M059J (cell line): ENCODE measurements around the gene DNAJC5. TPM values are rescaled to one million over a fixed set of nuclear protein-coding genes. Genes with fewer than 3 reads are reported as not detected.

ENCODE experiments used
- DNase-seq: peaks from one replicate; pipeline ENCODE4 v3.0.0-alpha.2; 2012; ENCODE audit warnings: low read depth
- total RNA-seq: library from RNA; depleted of rRNA; stranded (reverse); fragments of >200 nt; shearing (Covaris generic); gene quantifications from 2 replicates; pipeline ENCODE4 v1.2.3, GENCODE V29; 2014

DNAJC5 gene
- total RNA-seq, 1 experiment from 2014 or later, result 68.7 TPM

DNA sequence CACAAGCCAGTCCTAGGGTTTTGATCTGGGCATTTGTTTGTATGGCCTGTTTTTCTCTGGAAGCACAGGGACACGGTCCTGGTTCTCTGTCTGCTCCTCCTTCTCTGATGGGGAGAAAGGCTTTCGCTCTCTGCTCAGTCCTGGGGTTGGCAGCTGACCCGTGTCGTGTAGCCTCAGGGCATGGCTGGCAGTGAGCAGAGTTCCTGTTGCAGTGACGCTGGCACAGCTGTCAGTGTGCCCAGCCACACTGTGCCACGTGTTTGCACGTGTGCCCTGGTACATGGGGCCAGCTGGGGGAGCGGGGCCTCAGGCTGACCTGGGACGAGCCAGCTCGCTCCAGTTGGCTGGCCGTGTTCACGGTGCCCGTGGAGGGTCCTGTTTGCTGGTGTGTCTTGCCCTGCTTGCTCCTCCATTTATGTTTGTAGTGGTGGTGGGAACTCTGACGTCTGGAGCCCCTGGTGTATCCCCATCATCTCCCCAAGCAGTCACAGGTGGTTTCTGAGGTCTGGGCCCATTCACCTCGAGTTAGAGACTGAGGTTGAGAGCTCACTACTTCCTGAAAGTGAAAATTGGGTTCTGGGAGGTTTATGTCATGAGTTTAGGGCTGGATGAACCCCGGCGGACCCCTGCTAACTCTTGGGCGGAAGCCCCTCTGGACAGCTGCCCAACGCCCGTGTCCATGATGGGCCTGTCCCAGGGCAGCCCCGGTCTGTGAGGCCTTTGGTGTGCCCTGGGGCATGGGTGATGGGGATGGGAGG is 10.2 kb upstream of the DNAJC5 start:
- peak; percentile 27 for DNase-seq

- DNase-seq, result no peak
Observed at GRCh38 chr20:63885264-63886053, 9.5 kb upstream of the DNAJC5 start.

DNA sequence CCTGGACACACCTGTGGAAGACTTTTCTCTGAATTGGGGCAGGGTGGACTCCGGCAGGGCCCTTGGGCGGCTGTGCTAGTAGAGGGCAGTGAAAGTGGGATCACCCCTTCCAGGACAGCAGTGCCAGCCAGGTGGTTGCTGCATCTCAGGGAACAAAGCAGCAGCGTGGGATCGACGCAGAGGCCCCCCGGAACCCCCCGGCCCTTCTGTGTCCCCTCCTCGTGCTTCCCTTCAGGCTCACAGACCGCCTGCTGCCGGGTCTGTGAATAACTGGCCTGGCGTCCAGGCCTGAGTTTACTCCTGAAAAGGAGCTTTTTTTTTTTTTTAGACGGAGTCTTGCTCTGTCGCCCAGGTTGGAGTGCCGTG is 8.9 kb upstream of the DNAJC5 start:
- DNase-seq, result no peak

DNA sequence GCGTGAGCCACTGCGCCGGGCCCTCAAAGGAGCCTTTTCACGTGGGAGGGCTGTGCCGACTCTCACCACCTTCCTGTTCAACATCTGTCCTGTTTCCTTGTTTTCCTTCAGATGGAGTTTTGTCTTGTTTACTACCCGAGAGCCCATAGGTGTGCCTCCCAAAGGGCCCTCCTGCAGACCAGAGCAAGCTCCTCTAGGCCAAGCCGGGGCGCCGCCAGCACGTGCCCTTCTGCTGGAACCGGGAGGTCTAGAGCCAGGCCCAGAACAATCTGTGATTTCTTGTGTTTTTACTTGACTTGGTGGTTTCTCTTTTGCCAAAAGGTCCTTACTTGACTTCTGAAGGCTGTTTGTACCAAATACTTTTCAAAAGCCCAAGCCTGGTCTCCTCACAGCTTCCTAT is 8.0 kb upstream of the DNAJC5 start:
- no peak for DNase-seq

- no peak for DNase-seq
Observed at GRCh38 chr20:63889241-63890200, 5.4 kb upstream of the DNAJC5 start.

- no peak for DNase-seq
Observed at GRCh38 chr20:63890201-63890576, 4.7 kb upstream of the DNAJC5 start.

GRCh38 chr20:63890616-63891015 is 4.3 kb upstream of the DNAJC5 start:
- no peak for DNase-seq

GRCh38 chr20:63891061-63892002 is 3.6 kb upstream of the DNAJC5 start:
- DNase-seq, result no peak

DNA sequence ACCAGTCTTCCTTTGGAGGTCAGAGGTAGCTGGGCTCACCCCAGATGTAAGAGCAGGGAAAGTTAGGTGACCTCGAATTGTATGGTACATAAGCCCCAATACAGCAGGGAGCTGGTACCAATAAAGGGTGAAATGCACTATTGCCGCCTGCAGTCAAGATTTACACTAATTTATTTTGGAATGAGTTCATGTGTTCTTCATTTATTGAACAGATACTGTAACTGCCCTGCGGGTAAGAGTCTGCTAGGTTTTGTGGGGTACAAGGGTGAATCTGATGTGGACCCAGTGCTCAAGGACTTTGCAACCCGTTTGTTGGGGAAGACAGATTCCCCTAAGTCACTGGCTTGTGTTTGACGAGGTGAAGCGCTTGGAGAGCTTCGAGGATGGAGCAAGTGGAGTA is 2.5 kb upstream of the DNAJC5 start:
- no peak for DNase-seq

GRCh38 chr20:63893999-63894357 is 948 bp upstream of the DNAJC5 start:
- DNase-seq, result peak; percentile 19

GRCh38 chr20:63895202-63895951 is 451 bp downstream of the DNAJC5 start:
- no peak for DNase-seq

- DNase-seq, result peak; percentile 40
Observed at GRCh38 chr20:63895952-63896263, 982 bp downstream of the DNAJC5 start.

DNA sequence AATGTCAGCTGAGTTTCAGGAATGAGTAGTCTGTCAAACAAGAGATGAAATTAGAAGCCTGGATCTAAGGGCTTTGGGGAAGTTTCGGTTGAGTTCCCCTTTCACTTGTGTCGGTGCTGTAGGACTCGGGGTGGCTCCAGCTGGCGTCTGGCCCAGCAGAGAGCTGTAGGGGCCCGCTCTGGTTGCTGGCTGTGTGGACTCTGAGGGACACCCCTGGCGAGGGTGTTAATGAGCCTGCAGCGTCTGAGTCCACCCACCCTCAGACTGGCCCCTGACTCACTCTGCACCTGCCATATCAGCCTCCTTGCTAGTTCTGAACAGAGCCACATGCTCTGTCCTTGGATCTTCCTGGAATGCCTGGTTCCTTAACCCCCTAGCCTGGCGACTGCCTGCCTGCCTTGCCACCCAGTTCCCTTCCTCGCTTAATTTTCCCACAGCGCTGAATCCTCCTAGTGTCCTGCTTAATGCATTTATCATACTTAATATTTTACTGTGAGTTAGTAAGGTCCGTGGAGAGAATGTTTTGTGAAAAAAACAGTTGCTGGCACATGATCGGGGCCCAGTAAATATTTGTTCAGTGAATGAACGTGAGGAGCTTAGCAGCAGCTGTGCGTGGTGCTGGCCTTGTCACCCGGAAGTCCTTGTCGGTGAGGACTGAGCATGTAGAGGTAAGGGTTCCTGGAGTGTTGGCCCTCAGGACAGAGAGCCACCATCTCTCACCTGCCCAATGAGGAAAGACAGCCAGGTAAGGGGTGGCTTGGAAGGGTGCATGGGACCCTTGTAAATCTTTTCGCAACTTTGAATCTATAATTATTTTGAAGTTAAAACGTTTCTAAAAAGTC is 1.6 kb downstream of the DNAJC5 start:
- no peak for DNase-seq

- DNase-seq, result no peak
Observed at GRCh38 chr20:63897978-63898561, 3.1 kb downstream of the DNAJC5 start.

GRCh38 chr20:63898882-63899558 is 4.1 kb downstream of the DNAJC5 start:
- DNase-seq, result no peak

- DNase-seq, result no peak
Observed at GRCh38 chr20:63900413-63900812, 5.5 kb downstream of the DNAJC5 start.

GRCh38 chr20:63903796-63904561 is 9.1 kb downstream of the DNAJC5 start:
- DNase-seq, result no peak
